B cell (primary cell): ENCODE results near the gene C19orf18.

Experiments used
- EZH2 ChIP-seq: IDR thresholded peaks from 2 replicates; pipeline ENCODE4 v1.6.1; 2012; ENCODE audit warnings: borderline replicate concordance, low read depth, mild to moderate bottlenecking, moderate library complexity, low read length; ENCODE audit not compliant: insufficient read depth, poor library complexity, severe bottlenecking
- TF ChIP-seq, protein P1 (sequence below): fragments of 200-600 bp; IDR thresholded peaks from one replicate; pipeline ENCODE4 v1.8.0; 2022; ENCODE audit warnings: antibody characterized with exemption, mild to moderate bottlenecking

DNA sequence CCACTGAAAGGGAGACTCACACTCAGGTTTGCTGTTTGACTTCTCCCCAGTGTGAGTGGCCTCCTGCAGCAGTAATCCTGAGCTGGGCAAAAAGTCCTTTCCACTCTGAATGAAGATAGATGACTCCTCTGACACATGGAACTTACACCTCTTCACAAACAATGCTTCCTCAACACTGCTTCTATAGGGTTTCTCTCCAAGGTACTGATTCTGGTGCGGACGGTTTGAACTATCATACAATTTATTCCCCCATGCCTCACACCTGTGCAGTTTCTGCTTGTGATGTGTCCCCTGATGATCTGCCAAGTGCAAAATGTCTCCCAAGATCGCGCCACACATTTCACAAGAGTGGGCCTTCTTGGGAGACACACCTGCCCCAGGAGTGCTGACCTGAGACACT lies 46.7 kb downstream of the C19orf18 start:
- TF ChIP-seq EZH2: no peak
- TF ChIP-seq, protein P1, sequence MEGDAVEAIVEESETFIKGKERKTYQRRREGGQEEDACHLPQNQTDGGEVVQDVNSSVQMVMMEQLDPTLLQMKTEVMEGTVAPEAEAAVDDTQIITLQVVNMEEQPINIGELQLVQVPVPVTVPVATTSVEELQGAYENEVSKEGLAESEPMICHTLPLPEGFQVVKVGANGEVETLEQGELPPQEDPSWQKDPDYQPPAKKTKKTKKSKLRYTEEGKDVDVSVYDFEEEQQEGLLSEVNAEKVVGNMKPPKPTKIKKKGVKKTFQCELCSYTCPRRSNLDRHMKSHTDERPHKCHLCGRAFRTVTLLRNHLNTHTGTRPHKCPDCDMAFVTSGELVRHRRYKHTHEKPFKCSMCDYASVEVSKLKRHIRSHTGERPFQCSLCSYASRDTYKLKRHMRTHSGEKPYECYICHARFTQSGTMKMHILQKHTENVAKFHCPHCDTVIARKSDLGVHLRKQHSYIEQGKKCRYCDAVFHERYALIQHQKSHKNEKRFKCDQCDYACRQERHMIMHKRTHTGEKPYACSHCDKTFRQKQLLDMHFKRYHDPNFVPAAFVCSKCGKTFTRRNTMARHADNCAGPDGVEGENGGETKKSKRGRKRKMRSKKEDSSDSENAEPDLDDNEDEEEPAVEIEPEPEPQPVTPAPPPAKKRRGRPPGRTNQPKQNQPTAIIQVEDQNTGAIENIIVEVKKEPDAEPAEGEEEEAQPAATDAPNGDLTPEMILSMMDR: no peak
